HPDE6-E6E7 (cell line): Measurements from ENCODE around the gene CHRNA4.
"Not testable (repeated sequence)": the region's sequence is repeated elsewhere in the genome, so short reads cannot be mapped to it uniquely, and the experiment has no call there.

Experiments
- DNase-seq: peaks from one replicate; pipeline ENCODE4 v3.0.0; 2011; ENCODE audit warnings: missing footprints; ENCODE audit errors: extremely low spot score

CHRNA4 gene

GRCh38 chr20:63397946-63398450 lies 36.8 kb upstream of the CHRNA4 start:
- no peak for DNase-seq

DNA sequence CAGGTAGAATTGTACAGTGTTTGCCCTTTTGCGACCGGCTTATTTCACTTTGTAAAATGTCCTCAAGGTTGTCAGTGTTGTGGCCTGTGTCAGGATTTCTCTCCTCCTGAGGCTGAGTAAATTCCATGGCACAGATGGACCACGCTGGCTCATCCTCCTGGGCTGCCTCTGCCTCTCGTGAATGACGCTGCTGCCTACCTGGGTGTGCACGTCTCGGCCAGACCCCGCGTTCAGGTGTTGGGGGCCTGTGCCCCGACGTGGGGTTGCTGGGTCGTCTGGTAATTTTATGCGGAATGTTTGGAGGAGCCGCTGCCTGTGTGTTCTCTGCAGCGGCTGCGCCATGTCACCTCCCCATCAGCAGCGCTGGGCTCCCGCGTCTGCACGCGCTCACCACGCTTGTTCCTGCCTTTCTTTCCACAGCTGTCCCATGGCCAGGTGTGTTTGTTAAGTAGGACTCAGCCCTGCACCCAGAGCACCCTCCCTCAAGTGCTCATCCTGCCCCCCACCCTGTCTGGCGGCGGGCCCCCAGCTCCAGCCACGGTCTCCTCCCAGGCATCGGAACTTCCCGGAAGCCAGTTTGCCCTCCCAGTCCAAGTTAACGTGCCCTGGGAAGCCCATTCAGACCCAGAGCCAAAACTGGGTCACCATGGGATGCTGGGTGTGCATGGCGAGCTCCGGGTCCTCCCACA lies 36.1 kb upstream of the CHRNA4 start:
- DNase-seq = no peak

- DNase-seq = no peak
These were observed 35.2 kb upstream of the CHRNA4 start for GRCh38 chr20:63396300-63396699.

DNA sequence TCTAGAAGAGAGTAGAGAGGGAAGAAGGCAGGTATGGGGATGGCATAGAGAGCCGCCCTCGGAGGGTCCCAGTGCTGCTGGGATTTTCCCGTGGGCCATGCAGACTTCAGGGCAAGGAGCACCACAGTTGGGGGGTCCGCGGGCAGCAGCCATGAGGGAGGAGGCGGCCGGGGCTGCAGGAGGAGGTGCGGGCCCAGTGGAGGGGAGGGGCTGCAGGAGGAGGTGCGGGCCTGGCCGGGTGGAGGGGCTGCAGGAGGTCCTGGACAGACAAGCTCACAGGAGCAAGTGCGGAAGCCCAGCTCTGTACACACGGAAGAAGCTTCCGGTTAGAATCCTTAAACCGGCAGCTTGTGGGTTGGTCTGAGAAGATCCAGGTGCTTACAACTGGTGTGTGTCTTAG lies 34.6 kb upstream of the CHRNA4 start:
- no peak for DNase-seq

DNA sequence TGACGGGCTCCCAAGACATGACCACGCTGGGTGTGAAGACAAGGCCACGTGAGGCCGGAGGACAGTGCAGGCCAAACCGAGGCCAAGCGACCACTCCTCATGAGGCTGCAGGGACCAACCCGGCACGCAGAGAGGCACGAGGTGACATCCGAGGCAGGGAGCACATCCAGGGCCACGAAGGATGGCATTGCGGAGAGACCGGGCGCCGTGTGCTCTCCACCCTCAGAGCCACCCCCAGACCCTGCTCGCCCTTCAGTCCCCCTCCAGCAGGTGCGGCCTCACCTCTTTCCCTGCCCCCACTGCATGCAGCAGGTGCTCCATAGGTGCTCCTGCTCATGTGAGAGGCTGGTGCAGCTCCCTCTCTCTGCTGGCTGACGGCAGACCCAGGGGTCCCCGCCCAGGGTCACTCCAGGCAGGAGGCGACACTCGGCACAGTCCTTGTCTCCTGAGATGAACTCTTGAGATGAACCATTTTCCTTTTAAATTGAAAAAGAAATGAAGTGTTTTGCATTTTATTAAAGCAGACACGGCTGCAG lies 33.8 kb upstream of the CHRNA4 start:
- DNase-seq = no peak

DNA sequence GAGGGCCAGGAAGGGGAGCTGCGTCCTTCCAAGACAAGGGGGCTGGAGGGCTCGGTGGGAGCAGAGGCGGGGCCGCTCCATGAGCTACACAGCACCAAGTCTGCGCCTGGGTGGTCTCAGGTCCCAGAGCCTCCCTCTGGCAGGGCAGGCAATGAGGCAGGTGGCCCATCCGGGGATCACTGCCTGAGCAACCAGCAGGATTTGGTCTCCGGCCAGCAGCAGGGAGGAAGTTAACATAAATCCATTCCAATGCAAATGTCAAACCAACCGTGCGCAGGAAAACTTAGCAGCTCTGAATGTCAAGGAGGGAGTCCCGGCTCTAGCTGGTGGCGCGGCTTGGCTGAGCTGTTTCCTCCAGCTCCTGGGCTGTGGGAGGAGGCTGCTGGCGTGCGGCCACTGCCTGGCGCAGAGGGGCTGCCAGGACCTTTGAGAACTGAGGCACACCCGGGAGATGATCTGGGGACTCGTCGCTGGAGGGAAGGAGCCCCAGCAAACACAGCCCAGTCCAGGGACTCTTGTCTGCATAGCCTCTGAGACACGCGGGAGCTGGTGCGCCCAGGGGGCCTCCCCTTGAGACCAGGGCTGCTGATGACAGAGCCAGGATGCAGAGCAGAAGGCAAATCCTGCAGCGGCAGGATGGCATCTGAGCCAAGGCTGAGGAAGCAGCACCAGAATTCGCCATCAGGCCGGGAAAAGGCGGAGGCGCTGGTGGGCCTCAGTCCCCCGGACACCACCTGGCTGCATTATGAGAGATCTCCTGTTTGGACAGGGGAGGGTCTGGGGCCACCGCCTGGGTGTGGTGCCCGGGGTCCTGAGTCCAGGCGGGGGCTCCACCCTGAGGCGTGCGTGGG lies 33.1 kb upstream of the CHRNA4 start:
- no peak for DNase-seq

GRCh38 chr20:63393566-63393965 lies 32.4 kb upstream of the CHRNA4 start:
- DNase-seq = no peak

GRCh38 chr20:63392465-63393365 lies 31.6 kb upstream of the CHRNA4 start:
- DNase-seq = no peak

GRCh38 chr20:63387917-63388316 lies 26.8 kb upstream of the CHRNA4 start:
- no peak for DNase-seq

- no peak for DNase-seq
These were observed 26.2 kb upstream of the CHRNA4 start for GRCh38 chr20:63387393-63387792.

DNA sequence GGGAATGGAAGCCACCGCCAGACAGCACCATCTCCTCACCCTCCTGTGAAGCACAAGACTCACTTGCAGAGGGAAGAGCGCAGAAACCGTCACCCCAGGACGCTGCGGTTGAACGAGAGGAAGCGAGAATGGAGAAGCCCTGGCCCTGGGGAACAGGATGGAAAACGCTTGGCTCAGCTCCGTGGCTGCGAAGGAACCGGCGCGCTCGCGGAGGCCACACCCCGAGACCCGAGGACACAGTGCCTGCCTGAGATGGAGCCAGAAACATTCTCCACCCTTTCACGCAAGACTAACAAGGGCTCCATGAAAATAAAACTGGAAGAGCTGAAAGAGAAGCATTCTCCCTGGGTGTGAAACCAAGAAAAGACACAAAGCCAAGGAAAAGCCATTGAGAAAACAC lies 25.3 kb upstream of the CHRNA4 start:
- DNase-seq = no peak

- DNase-seq = no peak
These were observed 24.7 kb upstream of the CHRNA4 start for GRCh38 chr20:63385819-63386218.

GRCh38 chr20:63384336-63384735 lies 23.2 kb upstream of the CHRNA4 start:
- DNase-seq = no peak

- no peak for DNase-seq
These were observed 22.4 kb upstream of the CHRNA4 start for GRCh38 chr20:63383556-63383955.

DNA sequence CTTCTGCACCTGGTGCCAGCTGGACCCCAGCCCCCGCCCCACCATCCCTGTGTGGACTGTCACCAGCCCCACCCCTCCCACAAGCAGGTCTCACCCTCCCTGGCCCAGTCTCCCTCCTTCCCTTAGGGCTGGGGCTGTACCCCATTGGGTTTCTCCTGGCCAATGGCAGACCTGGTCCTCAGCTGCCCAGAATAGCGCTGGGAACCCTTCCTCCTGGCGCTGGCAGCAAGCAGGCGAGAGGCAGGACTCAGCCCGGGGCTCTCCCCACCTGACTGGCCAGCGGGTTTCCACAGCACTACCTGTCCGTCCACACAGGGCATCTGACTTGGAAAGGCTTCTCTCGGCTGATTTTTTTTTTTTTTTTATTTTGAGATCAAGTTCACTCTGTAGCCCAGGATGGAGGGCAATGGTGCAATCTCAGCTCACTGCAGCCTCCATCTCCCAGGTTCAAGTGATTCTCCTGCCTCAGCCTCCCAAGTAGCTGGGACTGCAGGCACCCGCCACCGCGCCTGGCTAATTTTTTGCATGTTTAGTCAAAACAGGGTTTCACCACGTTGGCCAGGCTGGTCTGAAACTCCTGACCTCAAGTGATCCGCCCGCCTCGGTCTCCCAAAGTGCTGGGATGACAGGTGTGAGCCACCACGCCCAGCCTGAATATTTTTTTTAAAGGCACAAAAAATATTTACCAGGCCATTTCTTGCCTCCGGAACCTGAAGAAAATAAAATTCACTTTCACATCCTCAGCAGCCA lies 21.6 kb upstream of the CHRNA4 start:
- DNase-seq = no peak

DNA sequence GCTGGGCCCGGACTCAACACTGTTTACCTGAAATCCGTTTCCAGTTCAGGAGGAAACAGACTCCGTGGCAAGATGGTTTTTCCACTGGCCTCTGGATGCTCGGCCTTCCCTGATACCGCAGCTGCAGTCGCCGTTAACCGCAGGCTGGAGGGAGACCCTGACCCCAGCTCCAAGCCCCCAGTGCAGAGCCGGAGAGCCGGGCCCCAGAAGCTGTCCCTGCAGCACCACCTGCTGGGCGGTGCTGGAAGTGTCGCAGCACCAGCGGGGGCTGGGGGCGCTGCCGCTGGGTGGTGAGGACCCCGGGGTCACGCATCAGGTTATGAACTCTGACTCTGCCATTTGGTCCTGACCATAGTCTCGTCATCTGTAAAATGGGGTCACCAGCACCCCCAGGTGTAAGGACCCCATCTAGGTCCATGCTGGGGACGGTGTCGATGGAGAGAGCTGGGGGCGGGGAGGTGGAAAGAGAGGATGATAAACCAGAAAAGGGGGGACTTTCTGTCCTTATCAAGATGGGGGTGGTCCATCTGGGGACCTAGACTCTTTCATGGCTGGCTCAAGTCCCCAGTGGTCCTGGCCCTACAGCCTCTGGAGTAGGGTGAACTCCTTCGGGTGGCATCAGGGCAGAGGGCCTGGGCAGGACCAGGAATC lies 20.8 kb upstream of the CHRNA4 start:
- DNase-seq = peak; percentile 43

DNA sequence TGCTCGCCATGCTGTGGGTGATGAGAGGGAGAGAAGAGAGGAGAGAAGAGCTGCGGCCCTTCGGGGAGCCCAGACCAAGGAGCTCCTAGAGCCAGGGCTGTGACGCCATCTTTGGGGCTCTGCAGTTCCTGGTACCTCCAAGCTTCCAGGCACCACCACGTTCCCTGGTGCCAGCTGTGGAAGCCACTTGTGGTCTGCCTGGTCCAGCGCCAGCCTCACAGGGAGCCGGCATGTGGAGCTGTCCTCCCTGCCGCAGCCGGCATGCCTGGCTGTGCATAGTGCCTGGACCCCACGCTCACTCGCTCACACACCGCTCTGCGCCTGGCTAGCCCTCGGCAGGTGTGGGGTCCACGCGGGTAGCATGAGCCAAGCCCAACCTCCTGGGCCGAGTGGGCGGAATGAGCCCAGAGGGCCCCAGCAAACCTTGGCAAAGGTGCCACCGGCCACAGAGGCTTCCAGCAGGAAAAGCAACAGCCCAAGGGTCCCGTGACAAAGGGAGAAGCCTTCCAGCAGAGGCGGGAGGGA lies 19.3 kb upstream of the CHRNA4 start:
- DNase-seq = no peak

DNA sequence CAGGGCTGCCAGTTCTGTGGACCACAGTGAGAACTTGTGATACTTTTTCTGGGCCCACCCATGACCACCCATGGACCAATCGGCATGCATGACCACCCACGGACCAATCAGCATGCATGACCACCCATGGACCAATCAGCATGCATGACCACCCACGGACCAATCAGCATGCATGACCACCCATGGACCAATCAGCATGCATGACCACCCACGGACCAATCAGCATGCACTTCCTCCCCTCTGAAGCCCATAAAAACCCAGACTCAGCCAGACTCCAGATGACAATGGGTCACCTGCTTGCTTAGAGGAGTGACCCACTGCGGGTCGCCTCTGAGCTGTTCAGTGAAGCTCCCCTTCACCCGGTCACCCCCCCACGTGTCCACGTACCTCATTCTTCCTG lies 18.7 kb upstream of the CHRNA4 start:
- DNase-seq = not testable (repeated sequence)

- no peak for DNase-seq
These were observed 18.1 kb upstream of the CHRNA4 start for GRCh38 chr20:63379296-63379695.

- no peak for DNase-seq
These were observed 17.5 kb upstream of the CHRNA4 start for GRCh38 chr20:63378626-63379025.
